WTC11 (cell line): ENCODE results near the gene SYTL1. TPM values are rescaled to one million over a fixed set of nuclear protein-coding genes. Genes with fewer than 3 reads are reported as not detected.

ENCODE experiments used
- ATAC-seq: fragments of 200-7000 bp; cut with Tn5 transposase; 2 replicates; pipeline ENCODE4 v1.10.0; 2021; ENCODE audit warnings: mild to moderate bottlenecking, moderate library complexity
- CTCF ChIA-PET: fragments of 300-600 bp; sonication (Branson Sonifier 250); formaldehyde crosslinking; loops from one replicate; lab custom pipeline; 2021; ENCODE audit warnings: antibody characterized with exemption; lab: Charles Lee
- POLR2A ChIA-PET: fragments of 350-600 bp; sonication (Branson Sonifier 250); formaldehyde crosslinking; loops from one replicate; lab custom pipeline; 2021; ENCODE audit warnings: antibody characterized with exemption; lab: Charles Lee
- DNase-seq: peaks from one replicate; pipeline ENCODE4 v3.0.0; 2021; ENCODE audit warnings: low spot score
- H3K27ac Mint-ChIP-seq: 2 replicates; pipeline ENCODE4 v1.8.0; 2021; ENCODE audit warnings: mixed read lengths
- H3K27me3 Mint-ChIP-seq: 2 replicates; pipeline ENCODE4 v1.8.0; 2021; ENCODE audit warnings: low read depth, mild to moderate bottlenecking, moderate library complexity, mixed read lengths
- H3K36me3 Mint-ChIP-seq: 2 replicates; pipeline ENCODE4 v1.8.0; 2021; ENCODE audit warnings: mixed read lengths
- H3K4me1 Mint-ChIP-seq: 2 replicates; pipeline ENCODE4 v1.8.0; 2022; ENCODE audit warnings: mixed read lengths
- H3K4me3 Mint-ChIP-seq: 2 replicates; pipeline ENCODE4 v1.8.0; 2021; ENCODE audit warnings: mild to moderate bottlenecking, moderate library complexity, mixed read lengths
- H3K9me3 Mint-ChIP-seq: 2 replicates; pipeline ENCODE4 v1.8.0; 2021; ENCODE audit warnings: mixed read lengths
- CREM ChIP-seq: sonication (generic); formaldehyde crosslinking; IDR thresholded peaks from 2 replicates; pipeline ENCODE4 v1.8.1; 2022; ENCODE audit warnings: mild to moderate bottlenecking, missing genetic modification reagents, moderate library complexity
- ELF4 ChIP-seq: sonication (generic); formaldehyde crosslinking; IDR thresholded peaks from 2 replicates; pipeline ENCODE4 v1.8.1; 2022; ENCODE audit warnings: low read depth, mild to moderate bottlenecking, moderate library complexity, missing genetic modification reagents
- ETV6 ChIP-seq: sonication (generic); formaldehyde crosslinking; IDR thresholded peaks from 2 replicates; pipeline ENCODE4 v1.8.1; 2022; ENCODE audit warnings: mild to moderate bottlenecking, missing genetic modification reagents
- FOXP1 ChIP-seq: sonication (generic); formaldehyde crosslinking; IDR thresholded peaks from 2 replicates; pipeline ENCODE4 v1.8.0; 2022; ENCODE audit warnings: missing genetic modification reagents, mild to moderate bottlenecking, moderate library complexity, borderline replicate concordance
- GABPB1 ChIP-seq: sonication (generic); formaldehyde crosslinking; IDR thresholded peaks from 2 replicates; pipeline ENCODE4 v1.8.1; 2023; ENCODE audit warnings: mild to moderate bottlenecking, missing genetic modification reagents
- NR1H2 ChIP-seq: sonication (generic); formaldehyde crosslinking; IDR thresholded peaks from 2 replicates; pipeline ENCODE4 v1.9.0; 2021; ENCODE audit warnings: mild to moderate bottlenecking, moderate library complexity, missing genetic modification reagents
- SP1 ChIP-seq: sonication (generic); formaldehyde crosslinking; conservative IDR thresholded peaks from 2 replicates; pipeline ENCODE4 v1.8.1; 2022; ENCODE audit warnings: missing genetic modification reagents
- TEAD1 ChIP-seq: sonication (generic); formaldehyde crosslinking; IDR thresholded peaks from 2 replicates; pipeline ENCODE4 v1.8.0; 2022; ENCODE audit warnings: mild to moderate bottlenecking, missing genetic modification reagents
- ZNF121 ChIP-seq: sonication (generic); formaldehyde crosslinking; IDR thresholded peaks from 2 replicates; pipeline ENCODE4 v1.8.0; 2023; ENCODE audit warnings: missing genetic modification reagents
- ZNF416 ChIP-seq: fragments of 250-450 bp; sonication (Bioruptor Pico); IDR thresholded peaks from 2 replicates; pipeline ENCODE4 v1.9.0; 2021; ENCODE audit warnings: mild to moderate bottlenecking, inconsistent platforms
- total RNA-seq: library from RNA; stranded (reverse); gene quantifications from 3 replicates; pipeline ENCODE4 v1.2.3, GENCODE V29; 2021
- TF ChIP-seq, protein P1 (sequence below): sonication (generic); formaldehyde crosslinking; IDR thresholded peaks from 2 replicates; pipeline ENCODE4 v1.8.0; 2022; ENCODE audit warnings: missing genetic modification reagents
- TF ChIP-seq, protein P2 (sequence below): sonication (generic); formaldehyde crosslinking; IDR thresholded peaks from 2 replicates; pipeline ENCODE4 v1.8.1; 2023; ENCODE audit warnings: mild to moderate bottlenecking, missing genetic modification reagents
- TF ChIP-seq, protein P3 (sequence below): fragments of 250-450 bp; sonication (Bioruptor Pico); IDR thresholded peaks from 2 replicates; pipeline ENCODE4 v1.8.0; 2021; ENCODE audit warnings: mild to moderate bottlenecking
- TF ChIP-seq, protein P4 (sequence below): sonication (generic); formaldehyde crosslinking; IDR thresholded peaks from 2 replicates; pipeline ENCODE4 v1.8.0; 2022; ENCODE audit warnings: mild to moderate bottlenecking, missing genetic modification reagents
- TF ChIP-seq, protein P5 (sequence below): sonication (generic); formaldehyde crosslinking; IDR thresholded peaks from 2 replicates; pipeline ENCODE4 v1.8.0; 2023; ENCODE audit warnings: missing genetic modification reagents, mild to moderate bottlenecking, borderline replicate concordance

Gene SYTL1
- total RNA-seq, 1 experiment from 2014 or later, result 18.0 TPM

DNA sequence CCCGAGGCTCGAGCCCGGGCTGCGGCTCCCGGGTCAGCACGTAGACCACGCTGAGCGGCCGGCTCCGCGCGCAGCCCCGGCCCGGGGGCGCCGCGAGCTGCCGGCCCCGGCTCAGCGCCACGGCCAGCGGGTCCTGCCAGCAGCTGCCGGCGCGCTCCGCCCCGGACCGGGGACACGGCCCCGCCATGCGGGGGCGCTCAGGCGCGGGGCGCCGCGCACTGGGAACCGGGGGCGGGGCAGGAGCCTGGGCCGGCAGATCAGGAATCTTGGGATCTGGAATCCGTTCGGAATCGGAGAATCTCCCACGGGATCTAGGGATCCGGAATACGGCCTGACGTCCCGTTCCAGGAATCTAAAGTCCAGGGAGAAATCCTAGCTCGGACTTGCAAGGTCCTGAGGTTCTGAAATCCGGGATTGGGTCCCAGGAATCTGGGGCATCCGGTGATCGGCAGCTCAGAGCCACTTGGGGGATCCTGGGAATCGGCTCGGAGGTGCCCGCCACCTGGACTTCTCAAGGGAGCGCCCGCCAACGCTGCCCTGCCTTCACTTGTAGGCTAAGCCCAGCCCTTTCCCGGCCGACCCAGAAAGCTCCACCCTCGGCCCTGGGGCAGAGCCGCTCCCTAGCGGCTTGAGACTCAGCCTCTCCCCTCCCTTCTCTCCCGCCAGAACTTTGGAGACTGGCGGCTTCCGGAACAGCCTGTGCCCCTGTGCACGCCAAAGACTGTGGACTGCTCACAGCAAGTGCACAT is 24.8 kb downstream of the SYTL1 start, which contains the start of gene MAP3K6:
TSS of gene MAP3K6 (minus strand) at position 551 of the 749 bp plus-strand sequence. CDS start at position 187, 364 bp downstream.
- no peaks in the 10 kb centered on the region for H3K36me3 Mint-ChIP-seq
- DNase-seq, result peak; percentile 83
- peak; percentile 70 for ATAC-seq
- POLR2A ChIA-PET, result interaction anchor here (0.6 to 4.1 kb wide), 13 partner anchors 9 to 429 kb away, joined by 3 to 29 read pairs (median 4); partner anchors contain the start of genes CD164L2 and GPR3
- peaks cover 25% of the 10 kb centered on the region for H3K4me1 Mint-ChIP-seq
- peak within 1 kb of the TSS; percentile 84 for H3K4me3 Mint-ChIP-seq
- H3K9me3 Mint-ChIP-seq, result no peaks in the 10 kb centered on the region
- CTCF ChIA-PET, result interaction anchor here (0.6 to 8.7 kb wide), 36 partner anchors 10 to 322 kb away, joined by 3 to 258 read pairs (median 5); partner anchors contain the start of genes CD164L2, SYTL1 and TMEM222
- H3K27me3 Mint-ChIP-seq, result peaks cover 23% of the 10 kb centered on the region
- H3K27ac Mint-ChIP-seq, result peak within 1 kb of the TSS; percentile 97
- no peak for TF ChIP-seq ZNF121 (CRISPR knock-in tag)
- TF ChIP-seq CREM, result peak; percentile 67; the same call in 1 of the 2 replicates
- TF ChIP-seq, protein P1, sequence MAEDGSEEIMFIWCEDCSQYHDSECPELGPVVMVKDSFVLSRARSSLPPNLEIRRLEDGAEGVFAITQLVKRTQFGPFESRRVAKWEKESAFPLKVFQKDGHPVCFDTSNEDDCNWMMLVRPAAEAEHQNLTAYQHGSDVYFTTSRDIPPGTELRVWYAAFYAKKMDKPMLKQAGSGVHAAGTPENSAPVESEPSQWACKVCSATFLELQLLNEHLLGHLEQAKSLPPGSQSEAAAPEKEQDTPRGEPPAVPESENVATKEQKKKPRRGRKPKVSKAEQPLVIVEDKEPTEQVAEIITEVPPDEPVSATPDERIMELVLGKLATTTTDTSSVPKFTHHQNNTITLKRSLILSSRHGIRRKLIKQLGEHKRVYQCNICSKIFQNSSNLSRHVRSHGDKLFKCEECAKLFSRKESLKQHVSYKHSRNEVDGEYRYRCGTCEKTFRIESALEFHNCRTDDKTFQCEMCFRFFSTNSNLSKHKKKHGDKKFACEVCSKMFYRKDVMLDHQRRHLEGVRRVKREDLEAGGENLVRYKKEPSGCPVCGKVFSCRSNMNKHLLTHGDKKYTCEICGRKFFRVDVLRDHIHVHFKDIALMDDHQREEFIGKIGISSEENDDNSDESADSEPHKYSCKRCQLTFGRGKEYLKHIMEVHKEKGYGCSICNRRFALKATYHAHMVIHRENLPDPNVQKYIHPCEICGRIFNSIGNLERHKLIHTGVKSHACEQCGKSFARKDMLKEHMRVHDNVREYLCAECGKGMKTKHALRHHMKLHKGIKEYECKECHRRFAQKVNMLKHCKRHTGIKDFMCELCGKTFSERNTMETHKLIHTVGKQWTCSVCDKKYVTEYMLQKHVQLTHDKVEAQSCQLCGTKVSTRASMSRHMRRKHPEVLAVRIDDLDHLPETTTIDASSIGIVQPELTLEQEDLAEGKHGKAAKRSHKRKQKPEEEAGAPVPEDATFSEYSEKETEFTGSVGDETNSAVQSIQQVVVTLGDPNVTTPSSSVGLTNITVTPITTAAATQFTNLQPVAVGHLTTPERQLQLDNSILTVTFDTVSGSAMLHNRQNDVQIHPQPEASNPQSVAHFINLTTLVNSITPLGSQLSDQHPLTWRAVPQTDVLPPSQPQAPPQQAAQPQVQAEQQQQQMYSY, result peak; percentile 93
- TF ChIP-seq ETV6 (CRISPR knock-in tag), result 0 out of 2 replicates have a peak, but pooled peaks have one; percentile 9
- TF ChIP-seq, protein P2, sequence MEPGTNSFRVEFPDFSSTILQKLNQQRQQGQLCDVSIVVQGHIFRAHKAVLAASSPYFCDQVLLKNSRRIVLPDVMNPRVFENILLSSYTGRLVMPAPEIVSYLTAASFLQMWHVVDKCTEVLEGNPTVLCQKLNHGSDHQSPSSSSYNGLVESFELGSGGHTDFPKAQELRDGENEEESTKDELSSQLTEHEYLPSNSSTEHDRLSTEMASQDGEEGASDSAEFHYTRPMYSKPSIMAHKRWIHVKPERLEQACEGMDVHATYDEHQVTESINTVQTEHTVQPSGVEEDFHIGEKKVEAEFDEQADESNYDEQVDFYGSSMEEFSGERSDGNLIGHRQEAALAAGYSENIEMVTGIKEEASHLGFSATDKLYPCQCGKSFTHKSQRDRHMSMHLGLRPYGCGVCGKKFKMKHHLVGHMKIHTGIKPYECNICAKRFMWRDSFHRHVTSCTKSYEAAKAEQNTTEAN, result 0 out of 2 replicates have a peak, but pooled peaks have one; percentile 9
- 0 out of 2 replicates have a peak, but pooled peaks have one; percentile 9 for TF ChIP-seq FOXP1 (CRISPR knock-in tag)
- TF ChIP-seq, protein P3, sequence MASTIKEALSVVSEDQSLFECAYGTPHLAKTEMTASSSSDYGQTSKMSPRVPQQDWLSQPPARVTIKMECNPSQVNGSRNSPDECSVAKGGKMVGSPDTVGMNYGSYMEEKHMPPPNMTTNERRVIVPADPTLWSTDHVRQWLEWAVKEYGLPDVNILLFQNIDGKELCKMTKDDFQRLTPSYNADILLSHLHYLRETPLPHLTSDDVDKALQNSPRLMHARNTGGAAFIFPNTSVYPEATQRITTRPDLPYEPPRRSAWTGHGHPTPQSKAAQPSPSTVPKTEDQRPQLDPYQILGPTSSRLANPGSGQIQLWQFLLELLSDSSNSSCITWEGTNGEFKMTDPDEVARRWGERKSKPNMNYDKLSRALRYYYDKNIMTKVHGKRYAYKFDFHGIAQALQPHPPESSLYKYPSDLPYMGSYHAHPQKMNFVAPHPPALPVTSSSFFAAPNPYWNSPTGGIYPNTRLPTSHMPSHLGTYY (CRISPR knock-in tag), result no peak
- TF ChIP-seq, protein P4, sequence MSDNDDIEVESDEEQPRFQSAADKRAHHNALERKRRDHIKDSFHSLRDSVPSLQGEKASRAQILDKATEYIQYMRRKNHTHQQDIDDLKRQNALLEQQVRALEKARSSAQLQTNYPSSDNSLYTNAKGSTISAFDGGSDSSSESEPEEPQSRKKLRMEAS (CRISPR knock-in tag), result peak; percentile 43; the same call in 1 of the 2 replicates
- no peak for TF ChIP-seq ZNF416 (CRISPR knock-in tag)
- TF ChIP-seq SP1, result 0 out of 2 replicates have a peak, but pooled peaks have one; percentile 28
- no peak for TF ChIP-seq GABPB1 (CRISPR knock-in tag)
- no peak for TF ChIP-seq ELF4 (CRISPR knock-in tag)
- no peak for TF ChIP-seq NR1H2
- TF ChIP-seq TEAD1 (CRISPR knock-in tag), result 0 out of 2 replicates have a peak, but pooled peaks have one; percentile 13
- TF ChIP-seq, all 79 proteins: peak for 8

DNA sequence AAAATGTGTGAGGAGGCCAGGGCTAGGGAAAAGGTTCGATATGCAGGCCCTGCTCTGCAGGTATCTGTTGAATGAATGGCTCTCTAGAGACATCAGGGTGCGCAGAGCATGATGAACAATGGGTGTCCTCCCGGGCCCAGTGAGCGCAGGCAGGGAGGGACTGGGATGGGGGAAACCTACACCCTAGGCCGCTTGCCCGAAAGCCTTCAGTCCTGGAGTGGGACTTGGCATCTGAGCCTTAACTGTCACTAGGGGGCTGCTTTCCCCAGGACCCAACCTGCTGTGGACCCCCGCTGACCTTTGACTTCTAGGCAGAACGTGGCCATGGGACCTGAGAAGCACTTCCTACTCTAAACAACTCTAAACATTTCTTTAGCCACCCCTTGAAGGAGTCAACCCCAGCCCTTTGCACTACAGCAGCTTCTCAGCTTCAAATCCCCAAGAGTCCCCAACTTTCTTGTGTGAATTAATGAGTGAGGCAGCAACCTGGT is 25.4 kb downstream of the SYTL1 start:
- CTCF ChIA-PET, result interaction anchor here (0.8 to 8.7 kb wide), 25 partner anchors 12 to 323 kb away, joined by 3 to 258 read pairs (median 10); partner anchors contain the start of genes CD164L2, SYTL1 and TMEM222
- peak; percentile 19 for DNase-seq
- Mint-ChIP-seq H3K36me3 (no peaks in the 10 kb centered on the region), H3K27ac (peak overlapping the region; percentile 80), H3K27me3 (peaks cover 17% of the 10 kb centered on the region), H3K9me3 (no peaks in the 10 kb centered on the region), H3K4me1 (peaks cover 25% of the 10 kb centered on the region), H3K4me3 (peak overlapping the region; percentile 80)
- ATAC-seq, result peak; percentile 1
- POLR2A ChIA-PET, result interaction anchor here (0.9 to 4.1 kb wide), 7 partner anchors 16 to 66 kb away, joined by 3 to 29 read pairs (median 7); partner anchors contain the start of genes CD164L2 and GPR3
- TF ChIP-seq SP1, result 0 out of 2 replicates have a peak, but pooled peaks have one; percentile 4
- TF ChIP-seq, protein P5, sequence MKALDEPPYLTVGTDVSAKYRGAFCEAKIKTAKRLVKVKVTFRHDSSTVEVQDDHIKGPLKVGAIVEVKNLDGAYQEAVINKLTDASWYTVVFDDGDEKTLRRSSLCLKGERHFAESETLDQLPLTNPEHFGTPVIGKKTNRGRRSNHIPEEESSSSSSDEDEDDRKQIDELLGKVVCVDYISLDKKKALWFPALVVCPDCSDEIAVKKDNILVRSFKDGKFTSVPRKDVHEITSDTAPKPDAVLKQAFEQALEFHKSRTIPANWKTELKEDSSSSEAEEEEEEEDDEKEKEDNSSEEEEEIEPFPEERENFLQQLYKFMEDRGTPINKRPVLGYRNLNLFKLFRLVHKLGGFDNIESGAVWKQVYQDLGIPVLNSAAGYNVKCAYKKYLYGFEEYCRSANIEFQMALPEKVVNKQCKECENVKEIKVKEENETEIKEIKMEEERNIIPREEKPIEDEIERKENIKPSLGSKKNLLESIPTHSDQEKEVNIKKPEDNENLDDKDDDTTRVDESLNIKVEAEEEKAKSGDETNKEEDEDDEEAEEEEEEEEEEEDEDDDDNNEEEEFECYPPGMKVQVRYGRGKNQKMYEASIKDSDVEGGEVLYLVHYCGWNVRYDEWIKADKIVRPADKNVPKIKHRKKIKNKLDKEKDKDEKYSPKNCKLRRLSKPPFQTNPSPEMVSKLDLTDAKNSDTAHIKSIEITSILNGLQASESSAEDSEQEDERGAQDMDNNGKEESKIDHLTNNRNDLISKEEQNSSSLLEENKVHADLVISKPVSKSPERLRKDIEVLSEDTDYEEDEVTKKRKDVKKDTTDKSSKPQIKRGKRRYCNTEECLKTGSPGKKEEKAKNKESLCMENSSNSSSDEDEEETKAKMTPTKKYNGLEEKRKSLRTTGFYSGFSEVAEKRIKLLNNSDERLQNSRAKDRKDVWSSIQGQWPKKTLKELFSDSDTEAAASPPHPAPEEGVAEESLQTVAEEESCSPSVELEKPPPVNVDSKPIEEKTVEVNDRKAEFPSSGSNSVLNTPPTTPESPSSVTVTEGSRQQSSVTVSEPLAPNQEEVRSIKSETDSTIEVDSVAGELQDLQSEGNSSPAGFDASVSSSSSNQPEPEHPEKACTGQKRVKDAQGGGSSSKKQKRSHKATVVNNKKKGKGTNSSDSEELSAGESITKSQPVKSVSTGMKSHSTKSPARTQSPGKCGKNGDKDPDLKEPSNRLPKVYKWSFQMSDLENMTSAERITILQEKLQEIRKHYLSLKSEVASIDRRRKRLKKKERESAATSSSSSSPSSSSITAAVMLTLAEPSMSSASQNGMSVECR (CRISPR knock-in tag), result no peak
